HUES48 (cell line): Measurements from ENCODE around the gene PCED1B.
"Not testable (repeated sequence)": the region's sequence is repeated elsewhere in the genome, so short reads cannot be mapped to it uniquely, and the experiment has no call there.

ENCODE experiments used
- H3K27ac ChIP-seq: one replicate; pipeline ENCODE4 v1.7.0; 2013; ENCODE audit warnings: low read depth, low read length, inconsistent platforms
- H3K27me3 ChIP-seq: 2 replicates; pipeline ENCODE4 v1.6.1; 2013; ENCODE audit warnings: mild to moderate bottlenecking, low read length; ENCODE audit not compliant: control insufficient read depth, insufficient read depth
- H3K36me3 ChIP-seq: 2 replicates; pipeline ENCODE4 v1.6.1; 2013; ENCODE audit warnings: low read length; ENCODE audit not compliant: control insufficient read depth, insufficient read depth
- H3K4me1 ChIP-seq: 2 replicates; pipeline ENCODE4 v1.6.1; 2013; ENCODE audit warnings: mild to moderate bottlenecking, low read length; ENCODE audit not compliant: control insufficient read depth, insufficient read depth
- H3K4me3 ChIP-seq: 2 replicates; pipeline ENCODE4 v1.5.1; 2013; ENCODE audit warnings: mild to moderate bottlenecking, low read depth, low read length
- H3K9ac ChIP-seq: 2 replicates; pipeline ENCODE4 v1.6.1; 2013; ENCODE audit warnings: mild to moderate bottlenecking, low read depth, low read length, moderate library complexity
- H3K9me3 ChIP-seq: 2 replicates; pipeline ENCODE4 v1.6.1; 2013; ENCODE audit warnings: low read length; ENCODE audit not compliant: control insufficient read depth, insufficient read depth

Gene PCED1B

GRCh38 chr12:47107446-47107845, 28.0 kb downstream of the PCED1B start:
- Histone ChIP-seq H3K27me3 (no peaks in the 10 kb centered on the region), H3K9ac (no peak overlapping the region), H3K36me3 (no peaks in the 10 kb centered on the region), H3K9me3 (no peaks in the 10 kb centered on the region), H3K27ac (no peak overlapping the region), H3K4me3 (no peak overlapping the region), H3K4me1 (no peaks in the 10 kb centered on the region)

- Histone ChIP-seq H3K4me3 (no peak overlapping the region), H3K27ac (no peak overlapping the region), H3K9ac (no peak overlapping the region), H3K36me3 (no peaks in the 10 kb centered on the region), H3K9me3 (no peaks in the 10 kb centered on the region), H3K4me1 (no peaks in the 10 kb centered on the region), H3K27me3 (no peaks in the 10 kb centered on the region)
Measured at GRCh38 chr12:47107926-47108325, 28.5 kb downstream of the PCED1B start.

- H3K9me3 ChIP-seq, result no peaks in the 10 kb centered on the region
- H3K9ac ChIP-seq, result no peak overlapping the region
- H3K4me3 ChIP-seq, result no peak overlapping the region
- H3K36me3 ChIP-seq, result no peaks in the 10 kb centered on the region
- no peaks in the 10 kb centered on the region for H3K27me3 ChIP-seq
- H3K4me1 ChIP-seq, result no peaks in the 10 kb centered on the region
- no peak overlapping the region for H3K27ac ChIP-seq
Measured at GRCh38 chr12:47110011-47110541, 30.7 kb downstream of the PCED1B start.

- no peak overlapping the region for H3K9ac ChIP-seq
- H3K4me3 ChIP-seq, result no peak overlapping the region
- H3K4me1 ChIP-seq, result no peaks in the 10 kb centered on the region
- no peaks in the 10 kb centered on the region for H3K27me3 ChIP-seq
- H3K27ac ChIP-seq, result no peak overlapping the region
- no peaks in the 10 kb centered on the region for H3K9me3 ChIP-seq
- H3K36me3 ChIP-seq, result no peaks in the 10 kb centered on the region
Measured at GRCh38 chr12:47110718-47111391, 31.4 kb downstream of the PCED1B start.

GRCh38 chr12:47111392-47111778, 32.0 kb downstream of the PCED1B start:
- Histone ChIP-seq H3K9ac (no peak overlapping the region), H3K36me3 (no peaks in the 10 kb centered on the region), H3K27ac (no peak overlapping the region), H3K27me3 (no peaks in the 10 kb centered on the region), H3K4me3 (no peak overlapping the region), H3K9me3 (no peaks in the 10 kb centered on the region), H3K4me1 (no peaks in the 10 kb centered on the region)

- Histone ChIP-seq H3K4me1 (no peaks in the 10 kb centered on the region), H3K9me3 (no peaks in the 10 kb centered on the region), H3K27ac (no peak overlapping the region), H3K4me3 (no peak overlapping the region), H3K27me3 (no peaks in the 10 kb centered on the region), H3K36me3 (no peaks in the 10 kb centered on the region), H3K9ac (no peak overlapping the region)
Measured at GRCh38 chr12:47111854-47112253, 32.4 kb downstream of the PCED1B start.

GRCh38 chr12:47112679-47113078, 33.3 kb downstream of the PCED1B start:
- Histone ChIP-seq H3K9me3 (no peaks in the 10 kb centered on the region), H3K27ac (no peak overlapping the region), H3K27me3 (no peaks in the 10 kb centered on the region), H3K4me1 (no peaks in the 10 kb centered on the region), H3K36me3 (no peaks in the 10 kb centered on the region), H3K4me3 (no peak overlapping the region), H3K9ac (no peak overlapping the region)

- Histone ChIP-seq H3K9ac (no peak overlapping the region), H3K36me3 (no peaks in the 10 kb centered on the region), H3K4me3 (no peak overlapping the region), H3K27me3 (no peaks in the 10 kb centered on the region), H3K4me1 (no peaks in the 10 kb centered on the region), H3K9me3 (no peaks in the 10 kb centered on the region), H3K27ac (no peak overlapping the region)
Measured at GRCh38 chr12:47114481-47114892, 35.1 kb downstream of the PCED1B start.

- not testable (repeated sequence) for H3K27ac ChIP-seq, H3K27me3 ChIP-seq, H3K4me3 ChIP-seq, H3K4me1 ChIP-seq, H3K36me3 ChIP-seq, H3K9me3 ChIP-seq, H3K9ac ChIP-seq
Measured at GRCh38 chr12:47117305-47117704, 37.9 kb downstream of the PCED1B start.

GRCh38 chr12:47120736-47121135, 41.3 kb downstream of the PCED1B start:
- Histone ChIP-seq H3K9me3 (no peaks in the 10 kb centered on the region), H3K9ac (no peak overlapping the region), H3K27me3 (no peaks in the 10 kb centered on the region), H3K27ac (no peak overlapping the region), H3K4me3 (no peak overlapping the region), H3K4me1 (no peaks in the 10 kb centered on the region), H3K36me3 (no peaks in the 10 kb centered on the region)

GRCh38 chr12:47121146-47121545, 41.7 kb downstream of the PCED1B start:
- Histone ChIP-seq H3K27ac (no peak overlapping the region), H3K4me3 (no peak overlapping the region), H3K27me3 (no peaks in the 10 kb centered on the region), H3K4me1 (no peaks in the 10 kb centered on the region), H3K9ac (no peak overlapping the region), H3K36me3 (no peaks in the 10 kb centered on the region), H3K9me3 (no peaks in the 10 kb centered on the region)
